GM12891 (cell line): ENCODE data around the gene NDE1.
"Not testable (repeated sequence)": the region's sequence is repeated elsewhere in the genome, so short reads cannot be mapped to it uniquely, and the experiment has no call there.

Source experiments
- DNase-seq: peaks from one replicate; pipeline ENCODE4 v3.0.0; 2011; ENCODE audit warnings: low spot score; ENCODE audit not compliant: insufficient read length
- FAIRE-seq: peaks from 2 replicates; lab custom pipeline; 2011; peaks lifted over from hg19 to GRCh38; lab: Jason Lieb, UNC
- PAX5 ChIP-seq: IDR thresholded peaks from 2 replicates; pipeline ENCODE4 v1.6.1; 2011; ENCODE audit warnings: low read length, moderate library complexity, mild to moderate bottlenecking; ENCODE audit not compliant: insufficient read depth, severe bottlenecking
- POLR2A ChIP-seq: IDR thresholded peaks from 2 replicates; pipeline ENCODE4 v1.6.1; 2011; ENCODE audit warnings: low read depth, low read length, control low read depth
- POLR2AphosphoS5 ChIP-seq: IDR thresholded peaks from 2 replicates; pipeline ENCODE4 v1.6.1; 2011; ENCODE audit warnings: low read depth, low read length, control low read depth
- POU2F2 ChIP-seq: IDR thresholded peaks from 2 replicates; pipeline ENCODE4 v1.6.1; 2011; ENCODE audit warnings: low read depth, mild to moderate bottlenecking, control low read depth, low read length, moderate library complexity
- SPI1 ChIP-seq: IDR thresholded peaks from 2 replicates; pipeline ENCODE4 v1.6.1; 2011; ENCODE audit warnings: low read depth, low read length, control low read depth
- TAF1 ChIP-seq: IDR thresholded peaks from 2 replicates; pipeline ENCODE4 v1.6.1; 2011; ENCODE audit warnings: low read depth, low read length, control low read depth

NDE1 gene

GRCh38 chr16:15641753-15642556 lies 8.1 kb upstream of the NDE1 start:
- FAIRE-seq (peak; percentile 75), DNase-seq (no peak)
- no peak for TF ChIP-seq TAF1
- TF ChIP-seq POU2F2, result no peak
- no peak; the same call in 1 of the 2 replicates for TF ChIP-seq POLR2A
- no peak for TF ChIP-seq SPI1
- TF ChIP-seq POLR2AphosphoS5, result no peak
- TF ChIP-seq PAX5, result no peak

GRCh38 chr16:15642557-15643047 lies 7.4 kb upstream of the NDE1 start:
- DNase-seq, result peak; percentile 37
- TF ChIP-seq POLR2A (peak; percentile 82; the same call in 1 of the 2 replicates), TAF1 (peak; percentile 69; the same call in 1 of the 2 replicates), SPI1 (no peak), POU2F2 (peak; percentile 73), PAX5 (no peak), POLR2AphosphoS5 (peak; percentile 88)
- no peak for FAIRE-seq

GRCh38 chr16:15643048-15643945 lies 6.7 kb upstream of the NDE1 start, which contains the start of gene MARF1:
Gene MARF1 (minus strand): TSS chr16:15643154. CDS start chr16:15639233, 3,921 bp downstream.
- DNase-seq, result peak; percentile 53
- peak; percentile 92 for FAIRE-seq
- TF ChIP-seq POLR2AphosphoS5, result peak; percentile 72
- peak; percentile 50; the same call in 1 of the 2 replicates for TF ChIP-seq SPI1
- TF ChIP-seq POU2F2, result 0 out of 2 replicates have a peak, but pooled peaks have one; percentile 17
- TF ChIP-seq PAX5, result no peak
- TF ChIP-seq TAF1, result peak; percentile 40; the same call in 1 of the 2 replicates
- peak; percentile 49 for TF ChIP-seq POLR2A

- DNase-seq (no peak), FAIRE-seq (no peak)
- no peak for TF ChIP-seq TAF1
- TF ChIP-seq PAX5, result no peak
- TF ChIP-seq POU2F2, result no peak
- no peak for TF ChIP-seq POLR2A
- TF ChIP-seq SPI1, result no peak
- no peak for TF ChIP-seq POLR2AphosphoS5
These were observed 6.1 kb upstream of the NDE1 start for GRCh38 chr16:15643946-15644250.

GRCh38 chr16:15644267-15644961 lies 5.6 kb upstream of the NDE1 start:
- FAIRE-seq (no peak), DNase-seq (no peak)
- no peak for TF ChIP-seq SPI1
- no peak for TF ChIP-seq POU2F2
- TF ChIP-seq PAX5, result no peak
- no peak for TF ChIP-seq POLR2AphosphoS5
- TF ChIP-seq TAF1, result no peak
- no peak for TF ChIP-seq POLR2A

- FAIRE-seq, DNase-seq: not testable (repeated sequence)
These were observed 5.0 kb upstream of the NDE1 start for GRCh38 chr16:15644962-15645465.

- not testable (repeated sequence) for DNase-seq, FAIRE-seq
These were observed 3.3 kb upstream of the NDE1 start for GRCh38 chr16:15646557-15647293.

GRCh38 chr16:15647294-15648014 lies 2.6 kb upstream of the NDE1 start:
- no peak for DNase-seq
- TF ChIP-seq POLR2AphosphoS5 (no peak), POLR2A (no peak), SPI1 (no peak), PAX5 (no peak)
- no peak for FAIRE-seq
